ENCODE measurements around the gene RBMXL3.
"Not testable (repeated sequence)": the region's sequence is repeated elsewhere in the genome, so short reads cannot be mapped to it uniquely, and the experiment has no call there.

Gene RBMXL3

GRCh38 chrX:115189110-115189509 is at the start of gene RBMXL3:
Gene RBMXL3, plus strand, starts transcription at chrX:115189410. Its CDS starts 32 bp downstream, at chrX:115189442.
- DNase-seq: no peak

GRCh38 chrX:115142057-115142456 is 47.2 kb upstream of the RBMXL3 start:
- no peak for DNase-seq

DNA sequence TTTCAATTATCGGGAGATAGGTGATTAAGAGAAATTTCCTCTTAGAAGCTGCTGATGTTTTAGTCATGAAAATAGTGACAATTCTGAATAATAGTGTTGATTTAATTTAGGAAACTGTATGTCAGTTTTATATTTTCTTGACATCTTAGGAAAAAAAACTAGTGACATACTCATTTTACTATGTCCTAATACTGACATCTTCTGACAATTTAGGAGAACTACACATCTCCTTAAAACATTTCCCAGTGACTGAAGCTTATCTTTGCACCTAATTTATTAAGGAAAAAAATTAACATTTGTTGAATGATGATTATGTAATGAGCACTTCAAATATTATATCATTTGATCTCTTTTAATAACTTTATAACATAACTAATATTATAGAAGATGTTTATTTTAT is 42.0 kb upstream of the RBMXL3 start:
- DNase-seq: no peak

- no peak for DNase-seq
Measured at GRCh38 chrX:115173181-115173580, 16.0 kb upstream of the RBMXL3 start.

- DNase-seq: no peak
Measured at GRCh38 chrX:115174548-115174947, 14.7 kb upstream of the RBMXL3 start.

- no peak for DNase-seq
Measured at GRCh38 chrX:115177932-115178331, 11.3 kb upstream of the RBMXL3 start.

GRCh38 chrX:115178473-115178872 is 10.7 kb upstream of the RBMXL3 start:
- DNase-seq: no peak

DNA sequence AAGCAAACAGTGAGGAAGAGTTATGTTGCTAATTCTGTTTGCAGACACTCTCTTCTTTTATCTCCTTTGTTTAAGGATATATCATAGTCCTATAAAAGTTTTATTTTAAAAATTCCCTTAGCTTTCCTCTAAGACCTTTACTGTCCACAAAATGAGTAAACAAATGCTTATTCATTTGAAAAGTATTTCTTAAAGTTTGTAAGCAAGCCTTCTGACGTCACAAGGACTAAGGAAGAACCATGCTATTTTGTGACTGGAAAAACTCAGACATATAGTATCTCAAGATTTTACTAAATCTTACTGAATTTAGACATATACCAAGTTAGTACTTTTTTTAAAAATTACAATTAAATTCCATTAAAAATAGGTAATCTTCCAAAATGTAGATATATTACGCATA is 5.2 kb upstream of the RBMXL3 start:
- no peak for DNase-seq

DNA sequence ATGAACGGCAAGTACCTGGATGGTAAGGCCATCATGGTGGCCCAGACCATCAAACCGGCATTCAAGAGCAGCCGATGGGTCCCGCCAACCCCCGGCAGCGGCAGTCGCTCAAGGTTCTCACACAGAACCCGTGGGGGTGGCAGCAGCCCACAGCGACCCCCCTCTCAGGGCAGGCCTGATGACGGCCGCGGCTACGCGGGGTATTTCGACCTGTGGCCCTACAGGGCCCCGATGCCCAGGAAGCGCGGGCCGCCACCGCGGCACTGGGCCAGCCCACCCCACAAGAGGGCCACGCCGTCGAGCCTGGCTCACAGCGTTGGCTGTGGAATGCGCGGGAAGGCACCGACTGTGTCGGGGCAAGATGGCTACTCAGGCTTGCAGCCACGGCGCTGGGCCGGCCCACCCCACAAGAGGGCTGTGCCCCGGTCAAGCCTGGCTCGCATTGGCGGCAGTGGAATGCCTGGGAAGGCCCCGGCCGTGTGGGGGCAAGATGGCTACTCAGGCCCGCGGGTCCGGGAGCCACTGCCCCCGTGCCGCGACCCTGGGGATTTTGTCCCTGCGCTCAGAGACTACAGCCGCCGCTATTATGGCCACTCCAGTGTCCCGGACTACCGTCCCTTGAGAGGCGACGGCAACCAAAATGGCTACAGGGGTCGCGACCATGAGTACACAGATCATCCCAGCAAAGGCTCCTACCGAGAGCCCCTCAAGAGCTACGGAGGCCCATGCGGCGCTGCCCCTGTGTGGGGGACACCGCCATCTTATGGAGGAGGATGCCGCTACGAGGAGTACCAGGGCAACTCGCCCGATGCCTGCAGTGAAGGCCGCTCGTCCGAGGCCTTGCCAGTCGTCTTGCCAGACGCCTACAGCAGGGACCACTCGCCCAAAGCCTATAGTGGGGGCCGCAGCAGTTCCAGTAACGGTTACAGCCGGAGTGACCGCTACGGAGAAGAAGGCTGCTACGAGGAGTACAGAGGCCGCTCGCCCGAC is 731 bp downstream of the RBMXL3 start:
- no peak for DNase-seq

GRCh38 chrX:115190636-115191489 is 1.7 kb downstream of the RBMXL3 start:
- DNase-seq: no peak

GRCh38 chrX:115191490-115192243 is 2.5 kb downstream of the RBMXL3 start:
- DNase-seq: no peak

- DNase-seq: no peak
Measured at GRCh38 chrX:115192244-115192700, 3.1 kb downstream of the RBMXL3 start.

GRCh38 chrX:115204040-115204439 is 14.8 kb downstream of the RBMXL3 start:
- no peak for DNase-seq

GRCh38 chrX:115209547-115209946 is 20.3 kb downstream of the RBMXL3 start:
- not testable (repeated sequence) for DNase-seq

DNA sequence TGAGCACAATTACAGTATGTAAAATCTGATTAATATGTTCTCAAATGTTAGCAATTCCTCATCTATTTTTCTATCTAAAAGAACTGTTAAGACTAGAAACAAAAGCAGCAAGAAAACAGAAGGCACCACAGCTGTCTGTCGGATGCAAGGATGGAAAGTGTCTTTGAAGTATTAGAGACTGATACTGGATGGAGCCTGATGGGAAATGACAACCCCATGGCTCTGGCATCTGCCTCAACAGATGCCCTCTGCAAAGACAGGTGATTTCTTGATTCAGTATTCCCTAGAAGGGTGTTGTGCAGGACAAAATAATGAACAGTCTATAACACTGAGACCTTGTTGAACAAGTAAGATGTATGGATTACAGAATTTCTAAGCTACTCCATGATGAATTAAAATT is 24.9 kb downstream of the RBMXL3 start:
- DNase-seq: no peak

- DNase-seq: no peak
Measured at GRCh38 chrX:115214605-115215004, 25.4 kb downstream of the RBMXL3 start.

- DNase-seq: not testable (repeated sequence)
Measured at GRCh38 chrX:115217346-115217745, 28.1 kb downstream of the RBMXL3 start.

GRCh38 chrX:115226929-115227328 is 37.7 kb downstream of the RBMXL3 start:
- DNase-seq: no peak

GRCh38 chrX:115229337-115230003 is 40.3 kb downstream of the RBMXL3 start:
- DNase-seq: no peak

- no peak for DNase-seq
Measured at GRCh38 chrX:115232933-115233496, 43.8 kb downstream of the RBMXL3 start.

Measured in femur (tissue), 1 donor.